Astrocyte (in vitro differentiated cells and primary cell): ENCODE data around the gene SMARCA2.

Experiments
- EZH2 ChIP-seq: IDR thresholded peaks from 2 replicates; pipeline ENCODE4 v1.6.1; 2012; ENCODE audit warnings: mild to moderate bottlenecking, low read length, inconsistent platforms; ENCODE audit not compliant: insufficient read depth
- TF ChIP-seq, protein P1 (sequence below): IDR thresholded peaks from 2 replicates; pipeline ENCODE4 v1.5.1; 2011; ENCODE audit warnings: low read depth, mild to moderate bottlenecking, inconsistent platforms, low read length, moderate library complexity; ENCODE audit not compliant: insufficient read depth

DNA sequence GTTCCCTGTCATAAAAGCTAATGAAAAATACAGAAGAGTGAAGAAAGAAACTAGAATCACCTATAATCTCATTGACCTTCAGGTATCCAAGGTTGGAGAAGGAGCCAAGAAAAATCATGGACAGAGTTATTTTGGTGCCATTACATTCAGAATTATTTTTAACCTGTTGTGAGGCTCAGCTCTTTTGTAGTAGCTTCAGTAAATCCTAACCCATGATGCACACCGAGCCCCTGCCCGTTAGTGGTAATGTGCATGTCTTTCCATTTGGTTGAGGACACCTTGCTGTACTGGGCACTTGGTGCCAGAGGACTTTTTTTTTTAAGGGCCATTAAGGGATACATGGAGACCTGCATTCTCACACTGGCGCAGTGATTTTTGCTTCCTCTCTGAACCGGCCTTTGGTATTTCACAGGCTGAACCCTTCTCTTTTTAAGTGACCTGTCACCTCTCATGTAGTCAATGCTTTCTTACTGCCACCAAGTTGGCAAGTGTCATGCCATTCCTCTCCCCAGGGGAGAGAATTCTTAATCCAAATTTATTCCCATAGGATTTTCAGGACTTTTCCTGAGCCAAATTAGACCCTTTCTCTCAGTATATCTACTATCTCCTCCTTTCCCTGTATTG is 125.6 kb downstream of the SMARCA2 start:
- TF ChIP-seq, protein P1, sequence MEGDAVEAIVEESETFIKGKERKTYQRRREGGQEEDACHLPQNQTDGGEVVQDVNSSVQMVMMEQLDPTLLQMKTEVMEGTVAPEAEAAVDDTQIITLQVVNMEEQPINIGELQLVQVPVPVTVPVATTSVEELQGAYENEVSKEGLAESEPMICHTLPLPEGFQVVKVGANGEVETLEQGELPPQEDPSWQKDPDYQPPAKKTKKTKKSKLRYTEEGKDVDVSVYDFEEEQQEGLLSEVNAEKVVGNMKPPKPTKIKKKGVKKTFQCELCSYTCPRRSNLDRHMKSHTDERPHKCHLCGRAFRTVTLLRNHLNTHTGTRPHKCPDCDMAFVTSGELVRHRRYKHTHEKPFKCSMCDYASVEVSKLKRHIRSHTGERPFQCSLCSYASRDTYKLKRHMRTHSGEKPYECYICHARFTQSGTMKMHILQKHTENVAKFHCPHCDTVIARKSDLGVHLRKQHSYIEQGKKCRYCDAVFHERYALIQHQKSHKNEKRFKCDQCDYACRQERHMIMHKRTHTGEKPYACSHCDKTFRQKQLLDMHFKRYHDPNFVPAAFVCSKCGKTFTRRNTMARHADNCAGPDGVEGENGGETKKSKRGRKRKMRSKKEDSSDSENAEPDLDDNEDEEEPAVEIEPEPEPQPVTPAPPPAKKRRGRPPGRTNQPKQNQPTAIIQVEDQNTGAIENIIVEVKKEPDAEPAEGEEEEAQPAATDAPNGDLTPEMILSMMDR = no peak
- no peak for TF ChIP-seq EZH2
